ENCODE measurements around the gene FBXL16. TPM values are rescaled to one million over a fixed set of nuclear protein-coding genes. Genes with fewer than 3 reads are reported as not detected.

Gene FBXL16
- polyA plus RNA-seq, 1 donor from 2014 or later = 3.4 TPM

- Histone ChIP-seq H4K20me1 (ENCODE audit: insufficient read depth) (no peaks in the 10 kb centered on the region), H3K79me2 (replicated peaks; ENCODE audit: insufficient read depth, low read length) (no peaks in the 10 kb centered on the region), H3K4me2 (ENCODE audit: low read length) (no peak overlapping the region), H3K36me3 (ENCODE audit: insufficient read depth, low read length) (no peaks in the 10 kb centered on the region), H3K27ac (ENCODE audit: low read length) (no peak overlapping the region), H3K9me2 (ENCODE audit: insufficient read depth, low read length) (no peaks in the 10 kb centered on the region), H3K9me3 (ENCODE audit: low read length) (no peaks in the 10 kb centered on the region), H3F3A (ENCODE audit: insufficient read depth, low read length, poor library complexity, severe bottlenecking) (no peaks in the 10 kb centered on the region), H3K4me3 (ENCODE audit: low read length) (no peak overlapping the region), H2AFZ (ENCODE audit: low read depth, low read length) (no peak overlapping the region), H3K27me3 (ENCODE audit: insufficient read depth, low read depth, low read length) (no peaks in the 10 kb centered on the region), H3K9ac (ENCODE audit: low read length) (no peak overlapping the region)
- TF ChIP-seq RAD21 (conservative IDR thresholded peaks at IDR 0.05) (no peak), CTCF (IDR thresholded peaks at IDR 0.05; ENCODE audit: poor library complexity, severe bottlenecking) (no peak), EZH2 (IDR thresholded peaks at IDR 0.05; ENCODE audit: borderline replicate concordance, insufficient read depth, low read length, poor library complexity, severe bottlenecking) (no peak), POLR2AphosphoS5 (IDR thresholded peaks at IDR 0.05) (no peak), EP300 (conservative IDR thresholded peaks at IDR 0.05; ENCODE audit: poor library complexity, severe bottlenecking) (no peak), SMC3 (conservative IDR thresholded peaks at IDR 0.05; ENCODE audit: poor library complexity) (no peak), MXI1 (conservative IDR thresholded peaks at IDR 0.05; ENCODE audit: poor library complexity, severe bottlenecking) (no peak)
Measured at GRCh38 chr16:644556-644955, 61.0 kb downstream of the FBXL16 start.

- H3K4me3 ChIP-seq (ENCODE audit: low read length) = peak overlapping the region; percentile 82
Measured at GRCh38 chr16:643050-643368, 62.6 kb downstream of the FBXL16 start.

More at GRCh38 chr16:643050-643368, 62.6 kb downstream of the FBXL16 start:
- TF ChIP-seq TAF1 (IDR thresholded peaks at IDR 0.05; ENCODE audit: low read depth) = no peak
- no peak for TF ChIP-seq CTCF (IDR thresholded peaks at IDR 0.05; ENCODE audit: poor library complexity, severe bottlenecking)
- no peak for TF ChIP-seq REST (IDR thresholded peaks at IDR 0.05; ENCODE audit: borderline replicate concordance)
- no peak for TF ChIP-seq POLR2AphosphoS5 (IDR thresholded peaks at IDR 0.05)
- TF ChIP-seq EZH2 (IDR thresholded peaks at IDR 0.05; ENCODE audit: borderline replicate concordance, insufficient read depth, low read length, poor library complexity, severe bottlenecking) = no peak
- TF ChIP-seq SMC3 (conservative IDR thresholded peaks at IDR 0.05; ENCODE audit: poor library complexity) = no peak
- TF ChIP-seq EP300 (conservative IDR thresholded peaks at IDR 0.05; ENCODE audit: poor library complexity, severe bottlenecking) = no peak
- no peak for TF ChIP-seq RAD21 (conservative IDR thresholded peaks at IDR 0.05)
- no peak for TF ChIP-seq MXI1 (conservative IDR thresholded peaks at IDR 0.05; ENCODE audit: poor library complexity, severe bottlenecking)
- Histone ChIP-seq H3K9me2 (ENCODE audit: insufficient read depth, low read length) (no peaks in the 10 kb centered on the region), H2AFZ (ENCODE audit: low read depth, low read length) (no peak overlapping the region), H3K4me2 (ENCODE audit: low read length) (no peak overlapping the region), H3K9ac (ENCODE audit: low read length) (peak overlapping the region; percentile 77), H3K36me3 (ENCODE audit: insufficient read depth, low read length) (no peaks in the 10 kb centered on the region), H4K20me1 (ENCODE audit: insufficient read depth) (no peaks in the 10 kb centered on the region), H3K27ac (ENCODE audit: low read length) (no peak overlapping the region), H3K27me3 (ENCODE audit: insufficient read depth, low read depth, low read length) (no peaks in the 10 kb centered on the region), H3K9me3 (ENCODE audit: low read length) (no peaks in the 10 kb centered on the region), H3K79me2 (replicated peaks; ENCODE audit: insufficient read depth, low read length) (no peaks in the 10 kb centered on the region), H3F3A (ENCODE audit: insufficient read depth, low read length, poor library complexity, severe bottlenecking) (no peaks in the 10 kb centered on the region)

Other genes starting within 250 kb of the FBXL16 start
- gene CAPN15, start 178.1 kb downstream of the FBXL16 start, polyA plus RNA-seq = 11.5 and 15.6 TPM in 2 replicates
- gene PRR35, start 145.4 kb downstream of the FBXL16 start, polyA plus RNA-seq = not detected in 2 replicates
- not detected in 2 replicates for gene NHLRC4, start 138.8 kb downstream of the FBXL16 start, polyA plus RNA-seq
- 69.2 and 78.8 TPM in 2 replicates for gene PIGQ, start 135.8 kb downstream of the FBXL16 start, polyA plus RNA-seq
- 40.7 and 44.5 TPM in 2 replicates for gene RAB40C, start 115.7 kb downstream of the FBXL16 start, polyA plus RNA-seq
- 0.43 and 1.1 TPM in 2 replicates for gene WFIKKN1, start 74.8 kb downstream of the FBXL16 start, polyA plus RNA-seq
- gene METTL26, start 69.5 kb downstream of the FBXL16 start, polyA plus RNA-seq = 127 and 128 TPM in 2 replicates
- 29.1 and 54.1 TPM in 2 replicates for gene MCRIP2, start 64.0 kb downstream of the FBXL16 start, polyA plus RNA-seq
- gene WDR90, start 56.4 kb downstream of the FBXL16 start, polyA plus RNA-seq = 30.0 and 32.1 TPM in 2 replicates
- 132 and 192 TPM in 2 replicates for gene RHOT2, start 37.7 kb downstream of the FBXL16 start, polyA plus RNA-seq
- 7.2 and 10.8 TPM in 2 replicates for gene RHBDL1, start 30.1 kb downstream of the FBXL16 start, polyA plus RNA-seq
- 120 and 151 TPM in 2 replicates for gene STUB1, start 25.4 kb downstream of the FBXL16 start, polyA plus RNA-seq
- gene JMJD8, start 21.5 kb downstream of the FBXL16 start, polyA plus RNA-seq = 44.7 and 51.6 TPM in 2 replicates
- 23.0 and 28.8 TPM in 2 replicates for gene WDR24, start 15.4 kb downstream of the FBXL16 start, polyA plus RNA-seq
- gene METRN, start 9.3 kb upstream of the FBXL16 start, polyA plus RNA-seq = 37.6 and 56.1 TPM in 2 replicates
- 73.4 and 98.7 TPM in 2 replicates for gene ANTKMT, start 15.3 kb upstream of the FBXL16 start, polyA plus RNA-seq
- gene CCDC78, start 20.6 kb upstream of the FBXL16 start, polyA plus RNA-seq = 8.8 and 10.7 TPM in 2 replicates
- 28.3 and 37.6 TPM in 2 replicates for gene HAGHL, start 21.3 kb upstream of the FBXL16 start, polyA plus RNA-seq
- 57.8 and 62.4 TPM in 2 replicates for gene CIAO3, start 35.2 kb upstream of the FBXL16 start, polyA plus RNA-seq
- gene MSLN, start 54.9 kb upstream of the FBXL16 start, polyA plus RNA-seq = 0.40 and 0.63 TPM in 2 replicates
- 42.4 and 44.8 TPM in 2 replicates for gene RPUSD1, start 82.6 kb upstream of the FBXL16 start, polyA plus RNA-seq
- 25.7 and 31.2 TPM in 2 replicates for gene CHTF18, start 82.8 kb upstream of the FBXL16 start, polyA plus RNA-seq
- gene GNG13, start 94.9 kb upstream of the FBXL16 start, polyA plus RNA-seq = not detected in 2 replicates